ENCODE measurements around the gene NEAT1. TPM values are rescaled to one million over a fixed set of nuclear protein-coding genes. Genes with fewer than 3 reads are reported as not detected.

NEAT1 gene
- total and polyA plus RNA-seq, 9 of the 15 experiments (the other 6 are each of a cell fraction or from before 2014, with no cell fraction given) = 20.1 to 389 (median 62.8) TPM

DNA sequence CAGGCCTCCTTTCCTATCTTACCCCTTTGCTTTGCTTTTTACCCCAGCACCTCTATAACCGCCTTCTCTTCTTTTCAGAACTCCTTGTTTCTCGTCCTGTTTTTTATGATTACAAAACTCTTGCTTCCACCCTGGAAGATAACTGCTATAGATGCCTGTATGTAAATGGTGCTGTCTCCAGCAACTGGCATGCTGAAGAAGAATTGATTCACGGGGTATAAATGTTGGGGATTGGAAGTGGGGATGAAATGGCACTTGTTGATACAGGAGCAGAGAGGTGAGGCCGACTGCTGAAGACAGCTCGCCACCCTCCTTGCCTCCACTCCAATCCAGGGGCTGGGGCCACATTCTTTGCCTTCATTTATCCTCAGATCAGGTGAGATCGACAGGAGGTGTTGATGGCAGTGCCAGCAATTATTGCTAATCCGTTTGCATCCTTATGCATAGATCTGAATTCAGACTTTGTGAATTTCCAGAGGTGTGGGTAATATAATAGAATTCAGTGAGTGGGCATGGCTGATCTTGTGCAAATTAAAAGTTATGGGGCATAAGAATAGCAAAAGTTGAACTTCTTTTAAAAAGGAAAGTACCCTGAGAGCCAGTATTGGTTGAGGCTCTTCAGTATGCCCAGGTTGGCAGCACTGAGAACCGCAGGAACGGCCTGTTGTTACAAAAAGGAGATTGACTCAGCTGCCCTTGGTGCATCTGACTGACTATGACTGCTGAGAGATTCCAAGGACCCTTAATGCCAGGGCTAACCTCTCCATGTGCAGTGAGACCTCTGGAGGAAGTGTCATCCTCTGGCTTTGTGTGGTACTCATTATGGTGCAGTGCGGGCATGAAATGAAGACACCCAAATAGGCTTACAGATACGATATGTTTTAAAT, 5.3 kb downstream of the NEAT1 start (continued):
- TF ChIP-seq CCAR2 (IDR thresholded peaks at IDR 0.05; ENCODE audit: low read depth, low read length) = no peak
- no peak for TF ChIP-seq MAFK (IDR thresholded peaks at IDR 0.05; ENCODE audit: low read length)
- no peak for TF ChIP-seq ZNF408 (CRISPR knock-in tag; IDR thresholded peaks at IDR 0.05; ENCODE audit: low read depth)
- no peak for TF ChIP-seq RFX1 (IDR thresholded peaks at IDR 0.05)
- peak; percentile 96 for TF ChIP-seq ZBED1 (IDR thresholded peaks at IDR 0.05)
- TF ChIP-seq SRF (CRISPR knock-in tag; IDR thresholded peaks at IDR 0.05) = peak in 1 of 2 experiments; percentile 32; a peak in 1 of 4 replicates
- TF ChIP-seq, protein P1, sequence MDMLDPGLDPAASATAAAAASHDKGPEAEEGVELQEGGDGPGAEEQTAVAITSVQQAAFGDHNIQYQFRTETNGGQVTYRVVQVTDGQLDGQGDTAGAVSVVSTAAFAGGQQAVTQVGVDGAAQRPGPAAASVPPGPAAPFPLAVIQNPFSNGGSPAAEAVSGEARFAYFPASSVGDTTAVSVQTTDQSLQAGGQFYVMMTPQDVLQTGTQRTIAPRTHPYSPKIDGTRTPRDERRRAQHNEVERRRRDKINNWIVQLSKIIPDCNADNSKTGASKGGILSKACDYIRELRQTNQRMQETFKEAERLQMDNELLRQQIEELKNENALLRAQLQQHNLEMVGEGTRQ (CRISPR knock-in tag; IDR thresholded peaks at IDR 0.05) = no peak
- TF ChIP-seq, protein P2, sequence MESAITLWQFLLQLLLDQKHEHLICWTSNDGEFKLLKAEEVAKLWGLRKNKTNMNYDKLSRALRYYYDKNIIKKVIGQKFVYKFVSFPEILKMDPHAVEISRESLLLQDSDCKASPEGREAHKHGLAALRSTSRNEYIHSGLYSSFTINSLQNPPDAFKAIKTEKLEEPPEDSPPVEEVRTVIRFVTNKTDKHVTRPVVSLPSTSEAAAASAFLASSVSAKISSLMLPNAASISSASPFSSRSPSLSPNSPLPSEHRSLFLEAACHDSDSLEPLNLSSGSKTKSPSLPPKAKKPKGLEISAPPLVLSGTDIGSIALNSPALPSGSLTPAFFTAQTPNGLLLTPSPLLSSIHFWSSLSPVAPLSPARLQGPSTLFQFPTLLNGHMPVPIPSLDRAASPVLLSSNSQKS (CRISPR knock-in tag; IDR thresholded peaks at IDR 0.05) = no peak
- 0 out of 2 replicates have a peak, but pooled peaks have one; percentile 62 for TF ChIP-seq ZNF253 (CRISPR knock-in tag; conservative IDR thresholded peaks at IDR 0.05)
- no peak for TF ChIP-seq RBM25 (IDR thresholded peaks at IDR 0.05; ENCODE audit: low read depth, low read length, severe bottlenecking)
- TF ChIP-seq, protein P3, sequence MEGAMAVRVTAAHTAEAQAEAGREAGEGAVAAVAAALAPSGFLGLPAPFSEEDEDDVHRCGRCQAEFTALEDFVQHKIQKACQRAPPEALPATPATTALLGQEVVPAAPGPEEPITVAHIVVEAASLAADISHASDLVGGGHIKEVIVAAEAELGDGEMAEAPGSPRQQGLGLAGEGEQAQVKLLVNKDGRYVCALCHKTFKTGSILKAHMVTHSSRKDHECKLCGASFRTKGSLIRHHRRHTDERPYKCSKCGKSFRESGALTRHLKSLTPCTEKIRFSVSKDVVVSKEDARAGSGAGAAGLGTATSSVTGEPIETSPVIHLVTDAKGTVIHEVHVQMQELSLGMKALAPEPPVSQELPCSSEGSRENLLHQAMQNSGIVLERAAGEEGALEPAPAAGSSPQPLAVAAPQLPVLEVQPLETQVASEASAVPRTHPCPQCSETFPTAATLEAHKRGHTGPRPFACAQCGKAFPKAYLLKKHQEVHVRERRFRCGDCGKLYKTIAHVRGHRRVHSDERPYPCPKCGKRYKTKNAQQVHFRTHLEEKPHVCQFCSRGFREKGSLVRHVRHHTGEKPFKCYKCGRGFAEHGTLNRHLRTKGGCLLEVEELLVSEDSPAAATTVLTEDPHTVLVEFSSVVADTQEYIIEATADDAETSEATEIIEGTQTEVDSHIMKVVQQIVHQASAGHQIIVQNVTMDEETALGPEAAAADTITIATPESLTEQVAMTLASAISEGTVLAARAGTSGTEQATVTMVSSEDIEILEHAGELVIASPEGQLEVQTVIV (CRISPR knock-in tag; IDR thresholded peaks at IDR 0.05; ENCODE audit: borderline replicate concordance) = peak; percentile 66; the same call in 1 of the 2 replicates
- peak; percentile 78 for TF ChIP-seq ZSCAN32 (CRISPR knock-in tag; IDR thresholded peaks at IDR 0.05)
- TF ChIP-seq, protein P4, sequence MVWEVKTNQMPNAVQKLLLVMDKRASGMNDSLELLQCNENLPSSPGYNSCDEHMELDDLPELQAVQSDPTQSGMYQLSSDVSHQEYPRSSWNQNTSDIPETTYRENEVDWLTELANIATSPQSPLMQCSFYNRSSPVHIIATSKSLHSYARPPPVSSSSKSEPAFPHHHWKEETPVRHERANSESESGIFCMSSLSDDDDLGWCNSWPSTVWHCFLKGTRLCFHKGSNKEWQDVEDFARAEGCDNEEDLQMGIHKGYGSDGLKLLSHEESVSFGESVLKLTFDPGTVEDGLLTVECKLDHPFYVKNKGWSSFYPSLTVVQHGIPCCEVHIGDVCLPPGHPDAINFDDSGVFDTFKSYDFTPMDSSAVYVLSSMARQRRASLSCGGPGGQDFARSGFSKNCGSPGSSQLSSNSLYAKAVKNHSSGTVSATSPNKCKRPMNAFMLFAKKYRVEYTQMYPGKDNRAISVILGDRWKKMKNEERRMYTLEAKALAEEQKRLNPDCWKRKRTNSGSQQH (CRISPR knock-in tag; IDR thresholded peaks at IDR 0.05) = peak; percentile 96
- peak; percentile 75 for TF ChIP-seq NFATC3 (IDR thresholded peaks at IDR 0.05)
- peak in 1 of 2 experiments; percentile 67; a peak in 2 of 4 replicates for TF ChIP-seq SIN3A (IDR thresholded peaks at IDR 0.05; ENCODE audit: borderline replicate concordance in 2 of 2, control insufficient read depth in 1 of 2, low read depth in 2 of 2, low read length in 2 of 2)
- TF ChIP-seq FIP1L1 (IDR thresholded peaks at IDR 0.05; ENCODE audit: low read depth, low read length, poor library complexity, severe bottlenecking) = no peak
- TF ChIP-seq, protein P5, sequence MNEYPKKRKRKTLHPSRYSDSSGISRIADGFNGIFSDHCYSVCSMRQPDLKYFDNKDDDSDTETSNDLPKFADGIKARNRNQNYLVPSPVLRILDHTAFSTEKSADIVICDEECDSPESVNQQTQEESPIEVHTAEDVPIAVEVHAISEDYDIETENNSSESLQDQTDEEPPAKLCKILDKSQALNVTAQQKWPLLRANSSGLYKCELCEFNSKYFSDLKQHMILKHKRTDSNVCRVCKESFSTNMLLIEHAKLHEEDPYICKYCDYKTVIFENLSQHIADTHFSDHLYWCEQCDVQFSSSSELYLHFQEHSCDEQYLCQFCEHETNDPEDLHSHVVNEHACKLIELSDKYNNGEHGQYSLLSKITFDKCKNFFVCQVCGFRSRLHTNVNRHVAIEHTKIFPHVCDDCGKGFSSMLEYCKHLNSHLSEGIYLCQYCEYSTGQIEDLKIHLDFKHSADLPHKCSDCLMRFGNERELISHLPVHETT (CRISPR knock-in tag; conservative IDR thresholded peaks at IDR 0.05 in 1 of 2, IDR thresholded peaks at IDR 0.05 in 1 of 2) = no peak

All from K562 (cell line).